Thoracic aorta (tissue), 2 donors: ENCODE measurements around the gene AUTS2. TPM values are rescaled to one million over a fixed set of nuclear protein-coding genes. Genes with fewer than 3 reads are reported as not detected.

Experiments
- ATAC-seq: fragments of 150-250 bp; one replicate; pipeline ENCODE4 v1.8.0; 2017; ENCODE audit warnings: low read depth; ENCODE audit not compliant: insufficient number of reproducible peaks, low FRiP score
- DNase-seq: peaks from one replicate; pipeline ENCODE4 v3.0.0-alpha.2; 2020; ENCODE audit warnings: low spot score
- H3K27ac ChIP-seq, 2 donors: fragments of 200-600 bp; sonication (generic); 1 replicate in 1 of 2; 2 replicates in 1 of 2; pipeline ENCODE4 v1.5.1; 2016; ENCODE audit warnings: mild to moderate bottlenecking in 2 of 2, moderate library complexity in 2 of 2
- H3K27me3 ChIP-seq: fragments of 200-600 bp; sonication (generic); replicated peaks from 2 replicates; pipeline ENCODE4 v1.6.0; 2016; ENCODE audit warnings: mild to moderate bottlenecking; ENCODE audit not compliant: insufficient read depth
- H3K36me3 ChIP-seq: fragments of 200-600 bp; sonication (generic); one replicate; pipeline ENCODE4 v1.5.1; 2016
- H3K4me1 ChIP-seq, 2 donors: fragments of 200-600 bp; sonication (generic); 1 replicate in 1 of 2; 2 replicates in 1 of 2; pipeline versions ENCODE4 v1.5.1 to v1.6.0; 2016; ENCODE audit warnings: low read depth in 2 of 2, mild to moderate bottlenecking in 1 of 2; ENCODE audit not compliant: control insufficient read depth in 1 of 2
- H3K4me3 ChIP-seq: fragments of 200-600 bp; sonication (generic); 2 replicates; pipeline ENCODE4 v1.5.1; 2016; ENCODE audit warnings: mild to moderate bottlenecking
- H3K9me3 ChIP-seq: fragments of 200-600 bp; sonication (generic); 2 replicates; pipeline ENCODE4 v1.5.1; 2016
- CTCF ChIP-seq: fragments of 200-600 bp; sonication (generic); IDR thresholded peaks from one replicate; pipeline ENCODE4 v1.5.1; 2019; ENCODE audit warnings: antibody characterized with exemption
- total RNA-seq, 2 donors: library from RNA; depleted of rRNA; stranded (reverse); fragments of >200 nt; gene quantifications; one replicate each; pipeline versions ENCODE4 v1.1.0 to v1.2.3, GENCODE V29; 2016

AUTS2 gene
- total RNA-seq, 2 donors from 2014 or later, result 49.4 to 101 TPM

GRCh38 chr7:70743531-70744325 lies 1145.5 kb downstream of the AUTS2 start:
- Histone ChIP-seq H3K27ac (no peak overlapping the region), H3K27me3 (no peaks in the 10 kb centered on the region), H3K4me3 (no peak overlapping the region), H3K4me1 (peaks cover 7 to 12% of the 10 kb centered on the region in 2 donors), H3K36me3 (no peaks in the 10 kb centered on the region), H3K9me3 (no peaks in the 10 kb centered on the region)
- no peak for DNase-seq
- ATAC-seq, result no peak
- no peak for TF ChIP-seq CTCF

GRCh38 chr7:70744492-70744891 lies 1146.2 kb downstream of the AUTS2 start:
- no peaks in the 10 kb centered on the region for H3K9me3 ChIP-seq
- ATAC-seq (no peak), DNase-seq (no peak)
- no peak for TF ChIP-seq CTCF
- H3K4me3 ChIP-seq, result no peak overlapping the region
- no peaks in the 10 kb centered on the region for H3K27me3 ChIP-seq
- H3K36me3 ChIP-seq, result no peaks in the 10 kb centered on the region
- H3K27ac ChIP-seq, result no peak overlapping the region
- H3K4me1 ChIP-seq, result peaks cover 3 to 5% of the 10 kb centered on the region in 2 donors

GRCh38 chr7:70749831-70750230 lies 1151.6 kb downstream of the AUTS2 start:
- DNase-seq (no peak), ATAC-seq (no peak)
- peaks cover 0 to 8% of the 10 kb centered on the region in 2 donors for H3K4me1 ChIP-seq
- H3K27me3 ChIP-seq, result no peaks in the 10 kb centered on the region
- no peak overlapping the region for H3K27ac ChIP-seq
- H3K36me3 ChIP-seq, result no peaks in the 10 kb centered on the region
- H3K4me3 ChIP-seq, result no peak overlapping the region
- TF ChIP-seq CTCF, result no peak
- H3K9me3 ChIP-seq, result no peaks in the 10 kb centered on the region

GRCh38 chr7:70751895-70752294 lies 1153.6 kb downstream of the AUTS2 start:
- H3K27ac ChIP-seq, result no peak overlapping the region

GRCh38 chr7:70752794-70753241 lies 1154.5 kb downstream of the AUTS2 start:
- DNase-seq (no peak), ATAC-seq (no peak)
- H3K9me3 ChIP-seq, result no peaks in the 10 kb centered on the region
- no peak for TF ChIP-seq CTCF
- H3K27ac ChIP-seq, result no peak overlapping the region
- H3K27me3 ChIP-seq, result no peaks in the 10 kb centered on the region
- no peaks in the 10 kb centered on the region for H3K36me3 ChIP-seq
- peaks cover 0 to 8% of the 10 kb centered on the region in 2 donors for H3K4me1 ChIP-seq
- no peak overlapping the region for H3K4me3 ChIP-seq

More at GRCh38 chr7:70751895-70752294, 1153.6 kb downstream of the AUTS2 start:
- Histone ChIP-seq H3K36me3 (no peaks in the 10 kb centered on the region), H3K4me1 (peaks cover 0 to 8% of the 10 kb centered on the region in 2 donors), H3K4me3 (no peak overlapping the region), H3K27me3 (no peaks in the 10 kb centered on the region), H3K9me3 (no peaks in the 10 kb centered on the region)
- DNase-seq (no peak), ATAC-seq (no peak)
- no peak for TF ChIP-seq CTCF
